ENCODE data around the gene NAV3.

NAV3 gene

DNA sequence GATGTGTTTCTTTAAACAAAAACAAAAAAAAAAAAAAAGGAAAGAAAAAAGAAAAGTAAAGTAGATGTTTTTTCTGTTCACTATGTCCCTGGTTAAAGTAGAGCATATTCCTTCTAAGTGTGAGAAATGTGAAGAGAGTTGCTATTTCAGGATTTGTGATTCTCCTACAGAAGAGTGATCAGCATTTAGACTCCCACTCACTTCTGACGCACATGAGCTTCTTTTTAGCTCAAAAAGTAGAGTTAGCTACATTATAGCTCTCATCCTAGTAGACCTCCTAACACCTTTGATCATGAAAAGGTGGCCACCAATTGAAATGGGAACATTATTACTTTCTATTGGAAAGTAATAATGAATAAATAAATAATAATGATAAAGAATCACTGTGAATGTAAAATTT lies 368.2 kb downstream of the NAV3 start:
- H3K9me3 ChIP-seq (ENCODE audit: control insufficient read depth, insufficient read depth, low read length): no peaks in the 10 kb centered on the region
- no peaks in the 10 kb centered on the region for H3K9me2 ChIP-seq (replicated peaks; ENCODE audit: control insufficient read depth, low read length)
- no peaks in the 10 kb centered on the region for H3K36me3 ChIP-seq (ENCODE audit: control insufficient read depth, low read length)
- no peak overlapping the region for H3K4me2 ChIP-seq (ENCODE audit: low read length)
- H3K27ac ChIP-seq (ENCODE audit: low read depth, low read length): no peak overlapping the region
- no peak overlapping the region for H3K4me3 ChIP-seq (ENCODE audit: low read length)
- no peaks in the 10 kb centered on the region for H4K20me1 ChIP-seq (ENCODE audit: control insufficient read depth, insufficient read depth, low read depth, low read length)
- H3K4me1 ChIP-seq (ENCODE audit: control insufficient read depth, low read length): no peaks in the 10 kb centered on the region
- no peaks in the 10 kb centered on the region for H3F3A ChIP-seq (ENCODE audit: control insufficient read depth, insufficient read depth)
- TF ChIP-seq, protein P1, sequence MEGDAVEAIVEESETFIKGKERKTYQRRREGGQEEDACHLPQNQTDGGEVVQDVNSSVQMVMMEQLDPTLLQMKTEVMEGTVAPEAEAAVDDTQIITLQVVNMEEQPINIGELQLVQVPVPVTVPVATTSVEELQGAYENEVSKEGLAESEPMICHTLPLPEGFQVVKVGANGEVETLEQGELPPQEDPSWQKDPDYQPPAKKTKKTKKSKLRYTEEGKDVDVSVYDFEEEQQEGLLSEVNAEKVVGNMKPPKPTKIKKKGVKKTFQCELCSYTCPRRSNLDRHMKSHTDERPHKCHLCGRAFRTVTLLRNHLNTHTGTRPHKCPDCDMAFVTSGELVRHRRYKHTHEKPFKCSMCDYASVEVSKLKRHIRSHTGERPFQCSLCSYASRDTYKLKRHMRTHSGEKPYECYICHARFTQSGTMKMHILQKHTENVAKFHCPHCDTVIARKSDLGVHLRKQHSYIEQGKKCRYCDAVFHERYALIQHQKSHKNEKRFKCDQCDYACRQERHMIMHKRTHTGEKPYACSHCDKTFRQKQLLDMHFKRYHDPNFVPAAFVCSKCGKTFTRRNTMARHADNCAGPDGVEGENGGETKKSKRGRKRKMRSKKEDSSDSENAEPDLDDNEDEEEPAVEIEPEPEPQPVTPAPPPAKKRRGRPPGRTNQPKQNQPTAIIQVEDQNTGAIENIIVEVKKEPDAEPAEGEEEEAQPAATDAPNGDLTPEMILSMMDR (IDR thresholded peaks at IDR 0.05; ENCODE audit: low read depth, low read length, poor library complexity, severe bottlenecking): no peak
- no peak for TF ChIP-seq EZH2phosphoT487 (IDR thresholded peaks at IDR 0.05; ENCODE audit: borderline replicate concordance, low read length)
- no peaks in the 10 kb centered on the region for H3K27me3 ChIP-seq (ENCODE audit: control insufficient read depth, low read length)
- no peaks in the 10 kb centered on the region for H3K79me2 ChIP-seq (ENCODE audit: control insufficient read depth, low read length)

DNA sequence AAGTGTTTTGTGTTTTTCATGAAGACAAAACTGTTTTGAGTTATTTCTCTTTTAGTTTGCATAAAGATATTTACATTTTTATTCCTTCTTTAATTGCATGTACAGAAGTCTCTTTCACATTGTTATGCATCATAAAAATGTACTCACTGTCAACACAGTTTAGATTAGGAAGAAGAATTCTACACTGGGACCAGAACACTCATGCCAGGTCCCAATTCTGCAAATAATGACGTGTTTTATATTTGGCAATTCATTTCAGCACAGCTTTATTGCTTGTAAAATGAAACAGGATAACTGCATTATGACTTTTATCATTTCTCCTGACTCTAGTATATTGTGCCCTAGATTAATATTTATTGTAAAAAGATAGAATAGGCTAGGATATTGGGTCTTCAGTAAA lies 369.2 kb downstream of the NAV3 start:
- H4K20me1 ChIP-seq (ENCODE audit: control insufficient read depth, insufficient read depth, low read depth, low read length): no peaks in the 10 kb centered on the region
- no peaks in the 10 kb centered on the region for H3K4me1 ChIP-seq (ENCODE audit: control insufficient read depth, low read length)
- TF ChIP-seq, protein P1 (IDR thresholded peaks at IDR 0.05; ENCODE audit: low read depth, low read length, poor library complexity, severe bottlenecking): no peak
- TF ChIP-seq EZH2phosphoT487 (IDR thresholded peaks at IDR 0.05; ENCODE audit: borderline replicate concordance, low read length): no peak
- H3K9me3 ChIP-seq (ENCODE audit: control insufficient read depth, insufficient read depth, low read length): no peaks in the 10 kb centered on the region
- no peak overlapping the region for H3K4me3 ChIP-seq (ENCODE audit: low read length)
- no peaks in the 10 kb centered on the region for H3K79me2 ChIP-seq (ENCODE audit: control insufficient read depth, low read length)
- no peaks in the 10 kb centered on the region for H3F3A ChIP-seq (ENCODE audit: control insufficient read depth, insufficient read depth)
- H3K27me3 ChIP-seq (ENCODE audit: control insufficient read depth, low read length): no peaks in the 10 kb centered on the region
- H3K27ac ChIP-seq (ENCODE audit: low read depth, low read length): no peak overlapping the region
- no peaks in the 10 kb centered on the region for H3K36me3 ChIP-seq (ENCODE audit: control insufficient read depth, low read length)
- no peaks in the 10 kb centered on the region for H3K9me2 ChIP-seq (replicated peaks; ENCODE audit: control insufficient read depth, low read length)
- no peak overlapping the region for H3K4me2 ChIP-seq (ENCODE audit: low read length)

GRCh38 chr12:78204926-78205325 lies 374.2 kb downstream of the NAV3 start:
- no peaks in the 10 kb centered on the region for H3K36me3 ChIP-seq (ENCODE audit: control insufficient read depth, low read length)
- H4K20me1 ChIP-seq (ENCODE audit: control insufficient read depth, insufficient read depth, low read depth, low read length): no peaks in the 10 kb centered on the region
- no peaks in the 10 kb centered on the region for H3K9me2 ChIP-seq (replicated peaks; ENCODE audit: control insufficient read depth, low read length)
- no peak overlapping the region for H3K4me2 ChIP-seq (ENCODE audit: low read length)
- H3K27ac ChIP-seq (ENCODE audit: low read depth, low read length): no peak overlapping the region
- H3K79me2 ChIP-seq (ENCODE audit: control insufficient read depth, low read length): no peaks in the 10 kb centered on the region
- H3K4me1 ChIP-seq (ENCODE audit: control insufficient read depth, low read length): no peaks in the 10 kb centered on the region
- TF ChIP-seq EZH2phosphoT487 (IDR thresholded peaks at IDR 0.05; ENCODE audit: borderline replicate concordance, low read length): no peak
- TF ChIP-seq, protein P1 (IDR thresholded peaks at IDR 0.05; ENCODE audit: low read depth, low read length, poor library complexity, severe bottlenecking): no peak
- no peaks in the 10 kb centered on the region for H3F3A ChIP-seq (ENCODE audit: control insufficient read depth, insufficient read depth)
- H3K27me3 ChIP-seq (ENCODE audit: control insufficient read depth, low read length): no peaks in the 10 kb centered on the region
- no peak overlapping the region for H3K4me3 ChIP-seq (ENCODE audit: low read length)
- no peaks in the 10 kb centered on the region for H3K9me3 ChIP-seq (ENCODE audit: control insufficient read depth, insufficient read depth, low read length)

DNA sequence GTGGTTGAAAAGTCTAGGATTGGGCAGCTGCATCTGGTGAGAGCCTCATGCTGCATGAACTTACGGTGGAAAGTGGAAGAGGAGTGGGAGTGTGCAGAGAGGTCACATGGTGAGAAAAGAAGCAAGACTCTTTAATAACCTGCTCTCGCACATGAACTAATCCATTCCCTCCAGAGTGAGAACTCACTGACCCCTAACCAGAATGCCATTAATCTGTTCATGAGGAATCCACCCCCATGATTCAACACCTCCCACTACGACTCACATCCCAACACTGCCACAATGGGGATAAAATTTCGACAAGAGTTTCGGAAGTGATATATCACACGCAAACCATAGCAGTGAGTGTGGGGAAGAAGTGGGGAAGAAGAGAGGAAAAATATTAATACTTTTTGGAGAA lies 377.4 kb downstream of the NAV3 start:
- no peaks in the 10 kb centered on the region for H3K9me2 ChIP-seq (replicated peaks; ENCODE audit: control insufficient read depth, low read length)
- no peak overlapping the region for H3K27ac ChIP-seq (ENCODE audit: low read depth, low read length)
- no peaks in the 10 kb centered on the region for H3K79me2 ChIP-seq (ENCODE audit: control insufficient read depth, low read length)
- no peak for TF ChIP-seq EZH2phosphoT487 (IDR thresholded peaks at IDR 0.05; ENCODE audit: borderline replicate concordance, low read length)
- TF ChIP-seq, protein P1 (IDR thresholded peaks at IDR 0.05; ENCODE audit: low read depth, low read length, poor library complexity, severe bottlenecking): no peak
- no peaks in the 10 kb centered on the region for H3K36me3 ChIP-seq (ENCODE audit: control insufficient read depth, low read length)
- no peaks in the 10 kb centered on the region for H3F3A ChIP-seq (ENCODE audit: control insufficient read depth, insufficient read depth)
- H3K9me3 ChIP-seq (ENCODE audit: control insufficient read depth, insufficient read depth, low read length): no peaks in the 10 kb centered on the region
- no peaks in the 10 kb centered on the region for H3K4me1 ChIP-seq (ENCODE audit: control insufficient read depth, low read length)
- no peaks in the 10 kb centered on the region for H3K27me3 ChIP-seq (ENCODE audit: control insufficient read depth, low read length)
- no peaks in the 10 kb centered on the region for H4K20me1 ChIP-seq (ENCODE audit: control insufficient read depth, insufficient read depth, low read depth, low read length)
- no peak overlapping the region for H3K4me3 ChIP-seq (ENCODE audit: low read length)
- H3K4me2 ChIP-seq (ENCODE audit: low read length): no peak overlapping the region
